Measurements from ENCODE around the gene DICER1.

Gene DICER1

DNA sequence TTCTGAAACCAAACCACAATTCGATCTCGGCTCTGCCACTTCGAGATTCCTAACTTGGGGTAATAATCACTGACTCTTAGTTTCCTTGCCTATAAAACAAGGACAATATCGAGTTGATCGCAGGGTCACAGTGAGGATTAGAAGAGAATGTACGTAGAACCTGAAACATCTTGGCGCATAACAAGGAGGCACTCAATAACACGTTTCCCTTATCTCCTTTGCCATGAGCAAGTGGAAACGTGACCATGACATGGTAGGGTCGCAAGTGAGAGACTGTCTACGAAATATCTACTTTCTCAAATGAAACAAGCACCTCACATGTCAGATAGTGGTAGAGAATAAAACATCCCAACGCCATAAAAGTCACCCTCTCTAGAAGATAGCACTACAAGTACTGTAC lies 2.3 kb downstream of the DICER1 start:
- peak overlapping the region in 1 of 2 experiments; percentile 89 for H3K4me3 ChIP-seq (ENCODE audit: low read depth in 1 of 2, low read length in 1 of 2)
- no peaks in the 10 kb centered on the region for H3K36me3 ChIP-seq
- TF ChIP-seq, protein P1, sequence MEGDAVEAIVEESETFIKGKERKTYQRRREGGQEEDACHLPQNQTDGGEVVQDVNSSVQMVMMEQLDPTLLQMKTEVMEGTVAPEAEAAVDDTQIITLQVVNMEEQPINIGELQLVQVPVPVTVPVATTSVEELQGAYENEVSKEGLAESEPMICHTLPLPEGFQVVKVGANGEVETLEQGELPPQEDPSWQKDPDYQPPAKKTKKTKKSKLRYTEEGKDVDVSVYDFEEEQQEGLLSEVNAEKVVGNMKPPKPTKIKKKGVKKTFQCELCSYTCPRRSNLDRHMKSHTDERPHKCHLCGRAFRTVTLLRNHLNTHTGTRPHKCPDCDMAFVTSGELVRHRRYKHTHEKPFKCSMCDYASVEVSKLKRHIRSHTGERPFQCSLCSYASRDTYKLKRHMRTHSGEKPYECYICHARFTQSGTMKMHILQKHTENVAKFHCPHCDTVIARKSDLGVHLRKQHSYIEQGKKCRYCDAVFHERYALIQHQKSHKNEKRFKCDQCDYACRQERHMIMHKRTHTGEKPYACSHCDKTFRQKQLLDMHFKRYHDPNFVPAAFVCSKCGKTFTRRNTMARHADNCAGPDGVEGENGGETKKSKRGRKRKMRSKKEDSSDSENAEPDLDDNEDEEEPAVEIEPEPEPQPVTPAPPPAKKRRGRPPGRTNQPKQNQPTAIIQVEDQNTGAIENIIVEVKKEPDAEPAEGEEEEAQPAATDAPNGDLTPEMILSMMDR (IDR thresholded peaks at IDR 0.05) = no peak
- peak overlapping the region; percentile 7 for H3K27ac ChIP-seq
- H3K9me3 ChIP-seq = no peaks in the 10 kb centered on the region
- H3K27me3 ChIP-seq = no peaks in the 10 kb centered on the region
- H3K4me1 ChIP-seq (ENCODE audit: control insufficient read depth in 1 of 2, insufficient read depth in 1 of 2, low read depth in 1 of 2, low read length in 1 of 2) = peaks cover 43 to 50% of the 10 kb centered on the region in 2 experiments

GRCh38 chr14:95153866-95154265 lies 3.5 kb downstream of the DICER1 start:
- H3K4me3 ChIP-seq (ENCODE audit: low read depth in 1 of 2, low read length in 1 of 2) = no peak overlapping the region

DNA sequence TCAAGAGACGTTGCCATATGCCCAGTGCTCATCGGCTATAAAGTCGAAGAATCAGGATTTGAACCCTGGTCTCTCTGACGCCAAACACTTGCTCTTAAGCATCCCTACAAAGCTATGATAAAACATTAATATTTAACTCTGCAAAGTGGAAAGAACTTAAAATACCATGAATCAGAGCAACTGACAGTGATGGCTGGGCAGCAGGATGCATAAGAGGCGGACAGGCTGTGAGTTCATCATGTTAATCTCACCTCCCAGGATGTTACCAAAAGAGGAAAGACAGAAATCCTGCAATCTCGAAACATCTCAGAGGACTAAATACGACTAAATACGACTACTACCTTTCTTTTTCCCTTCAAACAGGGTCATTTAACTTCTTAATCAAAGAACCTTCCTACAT lies 5.8 kb downstream of the DICER1 start:
- no peak overlapping the region for H3K4me3 ChIP-seq (ENCODE audit: low read depth in 1 of 2, low read length in 1 of 2)
- H3K4me1 ChIP-seq (ENCODE audit: control insufficient read depth in 1 of 2, insufficient read depth in 1 of 2, low read depth in 1 of 2, low read length in 1 of 2) = peaks cover 28 to 36% of the 10 kb centered on the region in 2 experiments
- TF ChIP-seq, protein P1 (IDR thresholded peaks at IDR 0.05) = no peak
- H3K9me3 ChIP-seq = no peaks in the 10 kb centered on the region
- no peaks in the 10 kb centered on the region for H3K27me3 ChIP-seq
- H3K27ac ChIP-seq = peak overlapping the region; percentile 34
- H3K36me3 ChIP-seq = no peaks in the 10 kb centered on the region

More at GRCh38 chr14:95153866-95154265, 3.5 kb downstream of the DICER1 start:
- Histone ChIP-seq H3K36me3 (no peaks in the 10 kb centered on the region), H3K4me1 (ENCODE audit: control insufficient read depth in 1 of 2, insufficient read depth in 1 of 2, low read depth in 1 of 2, low read length in 1 of 2) (peaks cover 38 to 48% of the 10 kb centered on the region in 2 experiments), H3K27me3 (no peaks in the 10 kb centered on the region), H3K27ac (no peak overlapping the region), H3K9me3 (no peaks in the 10 kb centered on the region)
- TF ChIP-seq, protein P1 (IDR thresholded peaks at IDR 0.05) = no peak

- H3K27ac ChIP-seq = peak overlapping the region; percentile 4
- H3K27me3 ChIP-seq = no peaks in the 10 kb centered on the region
- H3K36me3 ChIP-seq = no peaks in the 10 kb centered on the region
- peaks cover 28 to 38% of the 10 kb centered on the region in 2 experiments for H3K4me1 ChIP-seq (ENCODE audit: control insufficient read depth in 1 of 2, insufficient read depth in 1 of 2, low read depth in 1 of 2, low read length in 1 of 2)
- TF ChIP-seq, protein P1 (IDR thresholded peaks at IDR 0.05) = no peak
- H3K9me3 ChIP-seq = no peaks in the 10 kb centered on the region
- no peak overlapping the region for H3K4me3 ChIP-seq (ENCODE audit: low read depth in 1 of 2, low read length in 1 of 2)
These were observed 6.4 kb downstream of the DICER1 start for GRCh38 chr14:95150910-95151309.

DNA sequence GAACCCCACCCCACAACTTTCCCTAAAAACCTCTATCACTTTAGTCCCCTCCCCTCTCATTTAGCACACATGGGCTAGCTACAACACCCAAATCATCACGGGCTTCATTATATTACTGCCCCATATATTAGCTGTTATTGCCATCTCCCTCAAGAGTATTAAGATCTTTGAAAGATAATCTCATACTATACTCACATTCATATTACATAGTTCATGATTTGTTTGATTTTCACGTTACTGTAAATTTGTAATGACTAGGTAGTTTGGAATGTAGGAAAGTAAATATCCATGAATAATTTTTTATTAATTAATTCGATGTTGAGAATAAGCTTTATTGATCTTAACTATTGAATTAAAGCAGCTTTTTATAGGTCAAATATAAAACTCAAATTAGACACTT lies 7.9 kb downstream of the DICER1 start:
- TF ChIP-seq, protein P1 (IDR thresholded peaks at IDR 0.05) = no peak
- Histone ChIP-seq H3K27me3 (no peaks in the 10 kb centered on the region), H3K4me3 (ENCODE audit: low read depth in 1 of 2, low read length in 1 of 2) (no peak overlapping the region), H3K36me3 (no peaks in the 10 kb centered on the region), H3K27ac (no peak overlapping the region), H3K4me1 (ENCODE audit: control insufficient read depth in 1 of 2, insufficient read depth in 1 of 2, low read depth in 1 of 2, low read length in 1 of 2) (peaks cover 19 to 32% of the 10 kb centered on the region in 2 experiments), H3K9me3 (no peaks in the 10 kb centered on the region)

GRCh38 chr14:95147597-95147996 lies 9.7 kb downstream of the DICER1 start:
- Histone ChIP-seq H3K9me3 (no peaks in the 10 kb centered on the region), H3K4me3 (ENCODE audit: low read depth in 1 of 2, low read length in 1 of 2) (no peak overlapping the region), H3K27me3 (no peaks in the 10 kb centered on the region), H3K27ac (peak overlapping the region; percentile 13), H3K4me1 (ENCODE audit: control insufficient read depth in 1 of 2, insufficient read depth in 1 of 2, low read depth in 1 of 2, low read length in 1 of 2) (peaks cover 32 to 43% of the 10 kb centered on the region in 2 experiments), H3K36me3 (no peaks in the 10 kb centered on the region)
- TF ChIP-seq, protein P1 (IDR thresholded peaks at IDR 0.05) = no peak

Measured in neutrophil (primary cell).